CD4-positive, alpha-beta T cell (primary cell): ENCODE data around the gene EZR. TPM values are rescaled to one million over a fixed set of nuclear protein-coding genes. Genes with fewer than 3 reads are reported as not detected.
A peak's percentile ranks its signal among the peaks of the same experiment; 100 is the strongest.

Experiments
- ATAC-seq: fragments of 200-7000 bp; cut with Tn5 transposase; one replicate; pipeline ENCODE4 v1.10.0; 2022; ENCODE audit warnings: mild to moderate bottlenecking; ENCODE audit not compliant: poor library complexity
- CTCF ChIA-PET: fragments of 350-600 bp; sonication (Branson Sonifier 250); formaldehyde crosslinking; loops from one replicate; lab custom pipeline; 2021; ENCODE audit warnings: antibody characterized with exemption, inconsistent platforms; lab: Charles Lee
- POLR2A ChIA-PET: fragments of 350-600 bp; sonication (Branson Sonifier 250); formaldehyde crosslinking; loops from one replicate; lab custom pipeline; 2021; ENCODE audit warnings: antibody characterized with exemption, inconsistent platforms; lab: Charles Lee
- DNase-seq, 14 experiments: peaks; one replicate each; pipeline ENCODE4 v3.0.0-alpha.2; 2013 to 2020; ENCODE audit warnings: mixed read lengths in 2 of 14
- H3K27ac ChIP-seq, 2 donors: one replicate each; pipeline versions ENCODE4 v1.5.1 to v1.7.0; 2013; ENCODE audit warnings: low read length in 2 of 2, low read depth in 1 of 2, mild to moderate bottlenecking in 1 of 2
- H3K27me3 ChIP-seq, 2 experiments: 1 replicate in 1 of 2; 2 replicates in 1 of 2; pipeline versions ENCODE4 v1.6.1 to v1.7.0; 2013; ENCODE audit warnings: low read length in 2 of 2, control low read depth in 1 of 2, mild to moderate bottlenecking in 1 of 2, moderate library complexity in 1 of 2; ENCODE audit not compliant: insufficient read depth in 2 of 2, control insufficient read depth in 1 of 2
- H3K36me3 ChIP-seq: one replicate; pipeline ENCODE4 v1.6.1; 2013; ENCODE audit warnings: low read length, control low read depth; ENCODE audit not compliant: insufficient read depth
- H3K4me1 ChIP-seq: one replicate; pipeline ENCODE4 v1.6.1; 2013; ENCODE audit warnings: low read length, control low read depth; ENCODE audit not compliant: insufficient read depth
- H3K4me3 ChIP-seq: one replicate; pipeline ENCODE4 v1.5.1; 2013; ENCODE audit warnings: mild to moderate bottlenecking, low read length, moderate library complexity
- H3K9me3 ChIP-seq, 2 experiments: 1 replicate in 1 of 2; 2 replicates in 1 of 2; pipeline versions ENCODE4 v1.6.1 to v1.7.0; 2013; ENCODE audit warnings: low read length in 2 of 2, mild to moderate bottlenecking in 2 of 2, control low read depth in 1 of 2, moderate library complexity in 1 of 2; ENCODE audit not compliant: control insufficient read depth in 1 of 2, insufficient read depth in 1 of 2
- H3K27ac Mint-ChIP-seq: one replicate; pipeline ENCODE4 v1.8.0; 2020; ENCODE audit warnings: mixed read lengths
- H3K27me3 Mint-ChIP-seq: one replicate; pipeline ENCODE4 v1.8.0; 2021; ENCODE audit warnings: mixed read lengths
- H3K36me3 Mint-ChIP-seq: one replicate; pipeline ENCODE4 v1.8.0; 2021; ENCODE audit warnings: low read depth, mixed read lengths
- H3K4me1 Mint-ChIP-seq: one replicate; pipeline ENCODE4 v1.8.0; 2021; ENCODE audit warnings: low read depth, mixed read lengths
- H3K4me3 Mint-ChIP-seq: one replicate; pipeline ENCODE4 v1.8.0; 2020; ENCODE audit warnings: mild to moderate bottlenecking, mixed read lengths
- H3K9me3 Mint-ChIP-seq: one replicate; pipeline ENCODE4 v1.8.0; 2020; ENCODE audit warnings: mixed read lengths
- intact Hi-C, 2 experiments: fragments of 100-400 bp; cut with DNase I in 1 of 2; cut with micrococcal nuclease in 1 of 2; formaldehyde crosslinking; loops; one replicate each; pipeline versions ENCODE4 v1.15.1 to v1.9.0; 2023 to 2025; cut with DNase I, micrococcal nuclease
- total RNA-seq, 174 experiments: library from RNA in 2 of 174; stranded (reverse) in 2 of 174; gene quantifications; one replicate each; pipeline ENCODE4 v1.2.3 and lab custom pipeline; 2021 to 2026
- TF ChIP-seq, protein P1 (sequence below): fragments of 200-600 bp; IDR thresholded peaks from one replicate; pipeline ENCODE4 v1.8.0; 2022; ENCODE audit warnings: antibody characterized with exemption, mild to moderate bottlenecking

EZR gene
- total RNA-seq, 2 experiments from 2014 or later: 434 to 449 TPM

DNA sequence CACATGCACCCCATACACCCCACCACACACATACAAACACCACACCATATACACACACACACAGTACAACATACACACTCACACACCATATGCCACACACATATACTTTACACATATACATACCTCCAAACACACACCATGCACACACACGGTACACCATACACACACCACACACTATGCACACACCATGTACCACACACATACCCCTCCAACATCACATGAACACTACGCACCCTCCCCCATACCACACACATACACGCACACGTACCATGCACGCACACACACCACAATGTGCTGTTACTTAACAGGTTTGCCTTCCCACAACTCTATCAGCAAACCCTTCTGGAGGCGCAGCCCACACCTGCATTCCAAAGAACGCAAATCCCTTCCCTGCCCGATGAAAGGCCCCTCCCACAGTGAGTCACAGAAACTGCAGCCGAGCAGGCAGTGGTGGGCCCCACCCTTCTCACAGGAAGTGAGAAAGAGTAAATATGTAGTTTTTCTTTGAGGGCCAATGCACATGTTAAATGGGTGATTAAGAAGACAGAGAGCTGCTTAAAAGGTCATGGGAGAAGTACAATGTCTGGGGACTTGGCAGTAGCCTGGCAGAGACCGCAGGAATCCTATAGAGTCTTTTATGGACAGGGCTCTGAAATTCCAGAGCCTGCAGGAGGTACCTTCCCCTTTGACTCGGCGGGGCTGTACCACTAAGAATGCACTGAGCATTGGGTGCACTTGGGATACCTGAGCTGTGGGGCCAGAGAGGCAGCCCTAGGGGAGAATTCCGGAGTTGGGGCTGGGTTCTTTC is 34.1 kb upstream of the EZR start:
- H3K27ac ChIP-seq: peak overlapping the region; percentile 86 to 97
- H3K4me3 Mint-ChIP-seq: no peak overlapping the region
- ChIA-PET CTCF (interaction anchor here (0.5 to 2.5 kb wide), 6 partner anchors 15 to 868 kb away, joined by 3 to 16 read pairs (median 4); no protein-coding TSS in a partner anchor), POLR2A (interaction anchor here (0.6 to 5.6 kb wide), 17 partner anchors 8 to 254 kb away, joined by 3 to 214 read pairs (median 4); partner anchors contain the start of gene EZR)
- no peaks in the 10 kb centered on the region for H3K9me3 Mint-ChIP-seq
- peaks cover 27% of the 10 kb centered on the region for H3K4me1 Mint-ChIP-seq
- H3K9me3 ChIP-seq: no peaks in the 10 kb centered on the region
- no peaks in the 10 kb centered on the region for H3K27me3 Mint-ChIP-seq
- H3K4me1 ChIP-seq: peaks cover 67% of the 10 kb centered on the region
- peak; percentile 70 for ATAC-seq
- peak; percentile 73 to 97 (median 86) for DNase-seq
- peak overlapping the region; percentile 53 for H3K4me3 ChIP-seq
- H3K36me3 Mint-ChIP-seq: no peaks in the 10 kb centered on the region
- no peaks in the 10 kb centered on the region for H3K36me3 ChIP-seq
- intact Hi-C loops: loop anchor here (1.0 to 5.0 kb wide), 2 partner anchors 35 to 201 kb away; partner anchors contain the start of gene SYTL3 (in 1 of the 2)
- H3K27me3 ChIP-seq: no peaks in the 10 kb centered on the region
- TF ChIP-seq, protein P1, sequence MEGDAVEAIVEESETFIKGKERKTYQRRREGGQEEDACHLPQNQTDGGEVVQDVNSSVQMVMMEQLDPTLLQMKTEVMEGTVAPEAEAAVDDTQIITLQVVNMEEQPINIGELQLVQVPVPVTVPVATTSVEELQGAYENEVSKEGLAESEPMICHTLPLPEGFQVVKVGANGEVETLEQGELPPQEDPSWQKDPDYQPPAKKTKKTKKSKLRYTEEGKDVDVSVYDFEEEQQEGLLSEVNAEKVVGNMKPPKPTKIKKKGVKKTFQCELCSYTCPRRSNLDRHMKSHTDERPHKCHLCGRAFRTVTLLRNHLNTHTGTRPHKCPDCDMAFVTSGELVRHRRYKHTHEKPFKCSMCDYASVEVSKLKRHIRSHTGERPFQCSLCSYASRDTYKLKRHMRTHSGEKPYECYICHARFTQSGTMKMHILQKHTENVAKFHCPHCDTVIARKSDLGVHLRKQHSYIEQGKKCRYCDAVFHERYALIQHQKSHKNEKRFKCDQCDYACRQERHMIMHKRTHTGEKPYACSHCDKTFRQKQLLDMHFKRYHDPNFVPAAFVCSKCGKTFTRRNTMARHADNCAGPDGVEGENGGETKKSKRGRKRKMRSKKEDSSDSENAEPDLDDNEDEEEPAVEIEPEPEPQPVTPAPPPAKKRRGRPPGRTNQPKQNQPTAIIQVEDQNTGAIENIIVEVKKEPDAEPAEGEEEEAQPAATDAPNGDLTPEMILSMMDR: no peak
- no peak overlapping the region for H3K27ac Mint-ChIP-seq

- ATAC-seq: no peak
Observed at GRCh38 chr6:158852312-158853071, 33.3 kb upstream of the EZR start.

DNA sequence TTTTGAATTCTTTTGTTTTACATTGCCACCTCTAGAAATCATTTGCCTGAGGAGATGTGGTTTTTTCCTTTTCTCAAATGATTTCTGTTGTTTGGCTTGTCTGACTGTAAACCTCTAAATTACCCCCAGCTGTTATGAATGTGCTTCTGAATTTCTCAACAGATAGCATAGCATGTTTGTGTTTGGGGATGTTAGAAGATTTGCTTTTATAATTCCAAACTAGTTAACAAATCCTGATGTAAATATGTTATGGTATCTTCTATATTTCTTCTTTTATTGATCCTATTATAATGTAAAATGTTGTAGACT is 31.6 kb upstream of the EZR start:
- CTCF ChIA-PET: interaction anchor here (1.3 kb wide), 1 partner anchor 19 kb away, joined by 6 read pairs; no protein-coding TSS in a partner anchor
- H3K27me3 Mint-ChIP-seq: no peaks in the 10 kb centered on the region
- Histone ChIP-seq H3K9me3 (no peaks in the 10 kb centered on the region), H3K4me1 (peaks cover 55% of the 10 kb centered on the region), H3K36me3 (no peaks in the 10 kb centered on the region), H3K27ac (peak overlapping the region in 1 of 2 donors; percentile 96), H3K27me3 (no peaks in the 10 kb centered on the region), H3K4me3 (no peak overlapping the region)
- H3K4me1 Mint-ChIP-seq: peaks cover 23% of the 10 kb centered on the region
- TF ChIP-seq, protein P1: no peak
- no peaks in the 10 kb centered on the region for H3K9me3 Mint-ChIP-seq
- POLR2A ChIA-PET: interaction anchor here (5.6 kb wide), 1 partner anchor 17 kb away, joined by 214 read pairs; no protein-coding TSS in a partner anchor
- H3K4me3 Mint-ChIP-seq: peak overlapping the region; percentile 26
- no peaks in the 10 kb centered on the region for H3K36me3 Mint-ChIP-seq
- H3K27ac Mint-ChIP-seq: no peak overlapping the region
- DNase-seq (no peak), ATAC-seq (no peak)
- intact Hi-C loops: loop anchor here in 1 of 2 experiments (1.0 to 5.0 kb wide), 3 partner anchors 19 to 198 kb away; partner anchors contain the start of gene SYTL3

More at GRCh38 chr6:158852312-158853071, 33.3 kb upstream of the EZR start:
- Histone ChIP-seq H3K27ac (peak overlapping the region; percentile 86 to 97), H3K36me3 (no peaks in the 10 kb centered on the region), H3K27me3 (no peaks in the 10 kb centered on the region), H3K9me3 (no peaks in the 10 kb centered on the region), H3K4me1 (peaks cover 67% of the 10 kb centered on the region), H3K4me3 (peak overlapping the region; percentile 53)
- ChIA-PET POLR2A (interaction anchor here (0.9 to 5.6 kb wide), 3 partner anchors 15 to 63 kb away, joined by 3 to 214 read pairs (median 7); partner anchors contain the start of gene EZR), CTCF (no interaction called here)
- DNase-seq: peak in 1 of 14 experiments; percentile 26
- Mint-ChIP-seq H3K36me3 (no peaks in the 10 kb centered on the region), H3K9me3 (no peaks in the 10 kb centered on the region), H3K4me1 (peaks cover 27% of the 10 kb centered on the region), H3K27ac (no peak overlapping the region), H3K4me3 (no peak overlapping the region), H3K27me3 (no peaks in the 10 kb centered on the region)
- TF ChIP-seq, protein P1: no peak
- intact Hi-C loops: loop anchor here (1.0 to 5.0 kb wide), 2 partner anchors 34 to 200 kb away; partner anchors contain the start of gene SYTL3 (in 1 of the 2)
